HG02938 (cell line): Measurements from ENCODE around the gene NPC1L1.
"Not testable (repeated sequence)": the region's sequence is repeated elsewhere in the genome, so short reads cannot be mapped to it uniquely, and the experiment has no call there.

Experiments used
- ATAC-seq: cut with Tn5 transposase; IDR thresholded peaks from one replicate; pipeline ENCODE4 v1.9.1; 2021; ENCODE audit warnings: mild to moderate bottlenecking, moderate library complexity; ENCODE audit not compliant: unreplicated experiment

The NPC1L1 gene

DNA sequence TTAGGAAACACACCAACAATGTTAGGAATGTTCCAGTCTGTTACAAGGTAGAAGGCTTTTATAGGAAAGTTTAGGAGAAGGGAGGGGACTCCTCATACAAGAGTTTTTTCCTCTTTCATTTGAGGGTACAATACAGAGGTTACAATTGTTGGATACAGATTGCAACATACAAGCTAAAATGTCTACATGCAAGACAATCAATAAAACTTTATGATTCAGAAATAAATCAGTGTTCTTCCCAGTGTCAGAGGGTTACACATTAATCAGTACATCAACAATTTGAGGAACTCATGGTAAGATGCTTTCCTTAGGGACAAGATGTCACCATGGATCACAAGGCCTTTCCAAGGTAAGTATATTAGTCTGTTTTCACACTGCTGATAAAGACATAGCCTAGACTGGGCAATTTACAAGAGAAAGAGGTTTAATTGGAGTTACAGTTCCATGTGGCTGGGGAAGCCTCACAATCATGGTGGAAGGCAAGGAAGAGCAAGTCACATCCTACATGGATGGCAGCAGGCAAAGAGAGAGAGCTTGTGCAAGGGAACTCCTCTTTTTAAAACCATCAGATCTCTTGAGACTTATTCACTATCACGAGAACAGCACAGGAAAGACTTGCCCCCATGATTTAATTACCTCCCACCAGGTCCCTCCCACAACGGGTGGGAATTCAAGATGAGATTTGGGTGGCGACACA lies 34.4 kb downstream of the NPC1L1 start:
- not testable (repeated sequence) for ATAC-seq

DNA sequence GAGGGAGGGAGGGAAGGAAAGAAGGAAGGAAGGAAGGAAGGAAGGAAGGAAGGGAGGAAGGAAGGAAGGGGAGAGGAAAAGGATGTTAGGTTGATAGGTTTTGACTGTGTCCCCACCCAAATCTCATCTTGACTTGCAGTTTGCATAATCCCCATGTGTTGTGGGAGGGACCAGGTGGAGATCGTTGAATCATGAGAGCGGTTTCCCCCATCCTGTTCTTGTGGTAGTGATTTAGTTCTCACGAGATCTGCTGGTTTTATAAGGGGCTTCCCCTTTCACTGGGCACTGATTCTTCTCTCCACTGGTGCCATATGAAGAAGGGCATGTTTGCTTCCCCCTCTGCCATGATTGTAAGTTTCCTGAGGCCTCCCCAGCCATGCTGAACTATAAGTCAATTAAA lies 35.5 kb downstream of the NPC1L1 start:
- no peak for ATAC-seq

DNA sequence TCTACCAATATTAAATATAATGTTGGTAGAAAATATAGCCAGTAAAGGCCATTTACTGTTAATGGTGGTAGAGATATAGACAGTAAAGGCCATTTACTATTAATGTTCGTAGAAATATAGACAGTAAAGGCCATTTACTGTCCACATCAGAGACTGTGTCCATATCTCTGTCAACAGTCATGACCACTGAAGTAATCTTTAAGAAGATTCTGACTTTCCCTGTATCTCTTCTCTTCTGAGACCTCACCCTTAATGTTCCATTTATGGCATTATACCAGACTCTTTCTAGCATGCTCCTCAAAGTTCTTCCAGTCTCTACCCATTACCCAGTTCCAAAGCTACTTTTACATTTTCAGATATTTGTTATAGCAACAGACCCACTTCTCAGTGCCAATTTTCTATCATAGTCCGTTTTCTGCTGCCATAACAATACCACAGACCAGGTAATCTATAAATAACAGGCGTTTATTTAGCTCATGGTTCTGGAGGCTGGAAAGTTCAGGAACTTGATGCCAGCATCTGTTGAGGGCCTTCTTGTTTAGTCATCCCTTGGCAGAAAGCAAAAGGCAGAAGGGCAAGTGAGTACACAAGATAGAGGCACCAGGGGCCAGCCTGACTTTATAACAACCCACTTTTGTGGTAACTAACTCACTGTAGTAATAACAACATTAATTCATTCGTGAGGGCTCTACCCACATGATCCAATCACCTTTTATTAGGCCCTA lies 42.7 kb downstream of the NPC1L1 start:
- ATAC-seq = no peak

GRCh38 chr7:44497155-44498027 lies 43.7 kb downstream of the NPC1L1 start:
- no peak for ATAC-seq

DNA sequence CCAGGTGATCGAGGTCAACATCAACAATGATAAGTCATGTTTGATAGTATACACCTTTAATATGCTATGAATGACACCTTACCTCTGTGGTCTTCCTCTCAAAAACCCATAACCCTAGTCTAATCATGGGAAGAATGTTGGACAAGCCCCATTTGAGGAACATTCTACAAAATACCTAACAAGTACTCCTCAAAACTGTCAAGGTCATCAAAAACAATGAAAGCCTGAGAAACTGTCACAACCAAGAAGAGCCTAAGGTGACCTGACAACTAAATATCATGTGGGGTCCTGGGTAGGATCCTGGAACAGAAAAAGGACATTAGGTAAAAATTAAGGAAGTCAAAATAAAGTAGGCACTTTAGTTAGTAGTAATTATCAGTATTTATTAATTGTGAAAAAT lies 44.7 kb downstream of the NPC1L1 start:
- ATAC-seq = no peak

- ATAC-seq = no peak
These were observed 46.2 kb downstream of the NPC1L1 start for GRCh38 chr7:44494960-44495359.

DNA sequence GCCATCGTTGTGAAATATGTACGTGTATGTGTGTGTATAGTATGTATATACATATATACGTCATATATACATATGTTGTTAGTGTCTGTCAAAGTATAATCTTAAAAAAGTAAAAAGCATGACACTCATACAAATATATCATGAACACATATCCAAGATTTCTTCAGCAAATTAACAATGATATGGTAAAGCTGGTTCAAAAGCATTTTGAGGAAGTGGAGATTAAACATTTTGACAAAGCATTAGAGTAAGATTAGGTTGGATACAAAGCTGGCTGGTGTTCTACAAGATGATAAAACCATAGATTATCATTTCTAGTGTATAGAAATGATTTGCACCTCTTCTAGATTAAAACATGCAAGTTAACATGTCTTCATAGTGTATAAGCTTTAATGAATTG lies 49.9 kb downstream of the NPC1L1 start:
- no peak for ATAC-seq

DNA sequence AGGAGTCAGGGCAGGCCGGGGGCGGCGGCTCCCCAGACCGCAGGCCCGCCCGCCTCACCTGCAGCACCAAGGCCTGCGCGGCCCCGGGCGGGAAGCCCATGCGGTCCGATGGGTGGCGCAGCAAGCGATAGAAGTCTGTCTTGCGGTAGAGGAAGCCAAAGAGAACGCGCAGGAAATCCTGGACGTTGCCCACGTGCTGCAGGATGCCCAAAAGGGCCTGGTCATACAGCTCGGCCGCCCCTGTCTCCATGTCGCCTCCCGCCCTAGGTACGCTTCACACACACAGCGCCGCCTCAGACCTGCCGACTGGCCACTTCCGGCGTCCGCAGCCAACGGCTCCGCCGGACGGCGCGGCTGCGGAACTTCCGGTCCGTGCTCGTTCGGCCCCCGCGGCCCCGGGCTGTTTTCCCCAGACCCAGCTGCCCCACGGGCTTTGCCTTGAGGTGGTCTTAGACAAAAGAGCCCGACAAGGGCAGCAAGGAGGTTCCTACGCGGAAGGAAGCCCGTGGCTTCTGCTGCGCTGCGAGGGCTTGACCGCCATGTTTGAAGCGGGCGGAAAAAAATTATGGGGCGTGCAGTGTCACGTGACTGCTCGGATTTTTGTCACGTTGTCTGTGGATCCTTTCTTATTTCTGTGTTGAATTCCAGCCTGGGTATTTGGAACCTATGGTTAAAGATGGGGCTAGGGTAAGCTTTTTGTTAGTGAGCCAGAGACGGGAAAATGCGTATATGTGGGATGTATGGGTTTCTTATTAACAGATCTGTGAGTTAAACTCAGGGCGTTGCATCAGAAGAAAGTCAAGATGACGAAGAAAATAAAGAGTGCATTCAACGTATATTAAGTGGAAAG lies 50.6 kb downstream of the NPC1L1 start, which contains the start of gene NUDCD3:
TSS of gene NUDCD3 (minus strand) at position 308 of the 850 bp plus-strand sequence. CDS start at position 250, 58 bp downstream.
- ATAC-seq = peak; percentile 94

DNA sequence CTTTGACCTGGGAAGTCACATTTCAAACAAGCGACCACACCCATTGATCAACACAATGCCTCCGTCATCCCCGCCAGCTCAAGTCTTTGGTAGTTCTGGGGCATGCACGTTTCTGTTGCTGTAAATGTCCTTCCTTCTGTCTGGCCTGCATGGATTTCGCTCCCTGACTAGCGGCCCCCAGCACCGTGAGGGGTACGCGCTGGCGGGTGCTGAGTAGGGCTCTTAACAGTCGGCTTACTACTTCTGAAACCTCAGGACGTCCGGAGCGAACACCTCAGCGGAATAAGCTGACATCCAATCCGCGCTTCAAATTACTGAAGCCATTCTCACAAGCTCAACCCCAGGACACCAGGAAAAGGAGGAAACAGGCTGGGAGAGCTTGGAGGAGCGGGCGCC lies 51.2 kb downstream of the NPC1L1 start:
- peak; percentile 19 for ATAC-seq

DNA sequence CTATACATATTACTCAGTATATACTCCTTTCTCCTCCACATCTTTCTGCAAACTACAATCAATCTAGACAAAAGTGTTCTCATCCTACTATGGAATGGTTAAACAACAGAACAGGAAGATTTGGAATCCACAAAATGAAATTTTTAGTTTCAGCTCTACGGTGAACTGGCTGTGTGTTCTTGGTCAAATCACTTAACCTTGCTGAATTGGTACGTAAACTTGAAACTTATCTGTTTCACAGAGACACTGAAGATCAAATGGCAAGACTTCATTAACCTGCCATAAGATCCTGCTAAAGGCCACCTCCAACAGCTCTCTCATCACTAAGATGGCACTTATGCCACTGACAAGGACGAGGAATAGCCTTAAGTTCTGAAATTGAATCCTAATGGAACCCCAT lies 52.2 kb downstream of the NPC1L1 start:
- no peak for ATAC-seq

DNA sequence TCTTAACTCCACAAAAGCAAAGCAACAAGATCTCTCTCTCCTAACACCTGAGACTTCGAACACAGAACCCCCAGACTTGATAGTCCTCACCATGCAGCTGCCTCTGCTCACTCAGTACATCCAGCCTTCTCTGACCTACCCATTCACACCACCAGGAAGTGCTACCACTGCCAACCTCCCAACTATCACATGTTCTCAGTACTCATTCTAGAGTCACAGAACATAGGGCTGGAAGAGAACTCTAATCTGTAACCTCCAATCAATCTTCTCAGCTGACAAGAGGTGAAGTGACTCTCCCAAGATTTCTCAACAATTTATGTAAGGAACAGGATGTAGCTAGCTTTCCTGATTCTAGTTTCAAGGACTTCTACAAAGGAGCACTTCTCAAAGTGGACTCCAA lies 54.4 kb downstream of the NPC1L1 start:
- ATAC-seq = no peak

GRCh38 chr7:44486001-44486400 lies 55.1 kb downstream of the NPC1L1 start:
- ATAC-seq = no peak

- ATAC-seq = no peak
These were observed 56.4 kb downstream of the NPC1L1 start for GRCh38 chr7:44484482-44485313.

DNA sequence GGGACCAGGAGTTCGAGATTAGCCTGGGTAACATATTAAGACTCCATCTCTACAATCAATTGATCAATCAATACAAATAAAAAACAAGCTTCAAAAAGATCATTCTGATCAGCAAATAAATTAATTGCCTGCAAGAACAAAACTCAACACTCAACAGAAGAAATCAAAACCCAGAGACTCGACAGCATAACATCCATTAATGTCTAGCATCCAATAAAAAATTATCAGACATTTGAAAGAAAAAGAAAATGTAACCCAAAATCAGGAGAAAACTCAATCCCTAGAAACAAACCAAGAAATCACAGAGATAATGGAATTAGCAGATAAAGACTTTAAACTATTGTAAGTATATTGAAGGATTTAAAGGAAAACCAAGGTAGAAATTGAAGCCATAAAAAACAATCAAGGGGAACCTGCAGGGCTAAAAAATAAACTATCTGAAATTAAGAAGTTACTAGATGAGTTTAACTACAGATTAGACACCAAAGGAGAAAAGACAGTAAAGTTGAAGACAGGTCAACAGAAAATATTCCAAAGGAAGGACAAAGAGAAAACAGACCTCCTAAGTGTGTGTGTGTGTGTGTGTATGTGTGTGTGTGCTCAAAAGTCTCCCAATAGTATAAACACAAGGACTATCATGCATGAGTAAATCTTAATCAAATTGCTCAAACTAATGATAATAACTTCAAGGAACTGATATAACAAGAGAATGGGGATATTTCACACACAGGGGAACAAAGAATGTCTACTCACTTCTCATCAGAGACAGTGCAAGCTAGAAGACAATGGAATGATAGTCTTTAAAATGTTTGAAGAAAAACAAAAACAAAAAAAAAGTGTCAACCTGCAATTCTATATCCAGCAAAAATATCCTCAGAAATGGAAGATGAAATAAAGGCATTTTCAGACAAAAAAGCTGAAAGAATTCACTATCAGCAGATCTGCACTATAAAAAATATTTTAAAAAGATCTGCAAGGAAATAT lies 58.3 kb downstream of the NPC1L1 start:
- ATAC-seq = no peak

DNA sequence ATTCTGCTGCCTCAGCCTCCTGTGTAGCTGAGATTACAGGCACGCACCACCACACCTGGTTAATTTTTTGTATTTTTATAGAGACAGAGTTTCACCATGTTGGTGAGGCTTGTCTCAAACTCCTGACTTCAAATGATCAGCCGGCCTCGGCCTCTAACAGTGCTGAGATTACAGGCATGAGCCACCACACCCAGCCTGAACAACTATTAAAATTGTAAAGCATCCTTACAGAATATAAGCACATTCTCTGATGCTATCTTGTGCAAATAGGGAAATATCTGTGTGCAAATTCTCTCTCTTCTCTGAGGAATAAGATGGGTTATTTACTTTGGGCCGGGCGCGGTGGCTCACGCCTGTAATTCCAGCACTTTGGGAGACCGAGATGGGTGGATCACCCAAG lies 63.2 kb downstream of the NPC1L1 start:
- no peak for ATAC-seq

- peak; percentile 73 for ATAC-seq
These were observed 63.9 kb downstream of the NPC1L1 start for GRCh38 chr7:44477063-44477830.

DNA sequence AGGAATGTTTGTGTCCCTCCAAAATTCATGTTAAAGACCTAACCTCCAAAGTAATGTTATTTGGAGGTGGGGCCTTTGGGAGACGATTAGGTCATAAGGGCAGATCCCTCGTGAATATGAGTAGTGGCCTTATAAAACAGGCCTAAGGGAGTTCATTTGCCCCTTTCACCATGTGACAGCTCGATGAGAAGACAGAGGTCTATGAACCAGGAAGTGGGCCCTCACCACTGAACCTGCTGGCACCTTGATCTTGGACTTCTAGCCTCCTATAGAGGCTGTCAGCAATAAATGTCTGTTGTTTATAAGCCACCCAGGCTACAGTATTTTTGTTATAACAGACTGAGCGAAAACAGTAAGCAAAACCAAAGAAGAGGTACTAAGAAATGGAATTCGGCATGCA lies 64.8 kb downstream of the NPC1L1 start:
- ATAC-seq = no peak

- ATAC-seq = no peak
These were observed 67.8 kb downstream of the NPC1L1 start for GRCh38 chr7:44473295-44473694.
